Measurements from ENCODE around the gene SIGLEC14.
A peak's percentile ranks its signal among the peaks of the same experiment; 100 is the strongest.

Gene SIGLEC14

DNA sequence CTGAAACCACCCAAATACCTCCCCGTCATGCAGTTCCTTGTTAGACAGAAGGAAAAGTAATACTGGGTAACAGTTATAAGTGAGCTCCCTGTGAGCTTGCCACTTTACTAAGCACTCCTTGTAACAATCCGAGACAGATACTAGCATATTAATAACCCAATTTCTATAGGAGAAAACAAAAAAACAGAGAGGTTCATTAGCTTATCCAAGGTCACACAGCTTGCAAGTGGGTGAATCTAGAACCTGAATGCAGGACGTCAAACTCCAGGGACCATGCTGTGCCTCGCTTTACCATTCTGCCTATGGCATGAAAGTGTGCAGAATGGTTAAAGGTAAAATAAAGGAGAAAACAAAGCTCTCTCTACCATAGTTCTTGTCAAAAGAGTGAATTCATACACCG lies 31.8 kb downstream of the SIGLEC14 start:
- FAIRE-seq, result no peak

DNA sequence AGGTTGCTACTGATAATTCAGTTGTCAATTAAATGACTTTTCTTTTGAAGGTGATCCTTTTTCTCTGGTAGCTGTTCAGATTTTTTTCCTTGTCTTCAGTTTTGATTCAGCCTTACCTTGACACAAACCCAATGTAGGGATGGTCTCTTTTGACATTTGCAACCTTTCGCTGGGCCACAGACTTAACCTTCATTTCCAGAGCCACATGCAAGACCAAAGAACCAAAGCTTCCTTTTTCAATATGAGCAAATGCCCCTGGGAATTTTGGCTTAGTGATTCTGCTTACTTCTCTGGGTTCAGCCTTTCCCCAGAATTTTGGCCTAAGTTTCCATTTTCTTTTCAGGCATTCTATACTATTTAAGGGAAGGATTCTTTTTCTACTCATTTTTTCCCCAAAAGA lies 36.0 kb downstream of the SIGLEC14 start:
- FAIRE-seq, result no peak

GRCh38 chr19:51607920-51608562 lies 38.6 kb downstream of the SIGLEC14 start:
- FAIRE-seq, result no peak

DNA sequence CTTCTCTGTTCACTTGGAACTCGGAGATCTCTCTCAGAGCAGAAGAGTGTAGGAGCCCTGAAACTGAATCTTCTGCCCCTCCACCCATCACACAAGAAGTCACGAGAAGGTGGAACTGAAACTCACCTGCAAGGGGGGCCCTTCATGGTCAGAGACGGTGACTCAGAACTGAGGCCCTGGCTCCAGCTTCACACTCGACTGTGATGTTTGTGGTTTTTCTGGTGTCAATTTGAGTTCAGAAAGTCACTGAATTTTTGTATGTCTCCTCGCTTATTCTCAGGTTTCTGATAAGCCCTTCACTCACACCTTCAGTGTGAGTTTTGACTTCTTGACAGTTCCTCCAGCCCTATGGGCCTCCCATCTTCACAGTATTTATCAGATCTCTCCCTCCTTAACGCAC lies 39.5 kb downstream of the SIGLEC14 start:
- no peak for FAIRE-seq

DNA sequence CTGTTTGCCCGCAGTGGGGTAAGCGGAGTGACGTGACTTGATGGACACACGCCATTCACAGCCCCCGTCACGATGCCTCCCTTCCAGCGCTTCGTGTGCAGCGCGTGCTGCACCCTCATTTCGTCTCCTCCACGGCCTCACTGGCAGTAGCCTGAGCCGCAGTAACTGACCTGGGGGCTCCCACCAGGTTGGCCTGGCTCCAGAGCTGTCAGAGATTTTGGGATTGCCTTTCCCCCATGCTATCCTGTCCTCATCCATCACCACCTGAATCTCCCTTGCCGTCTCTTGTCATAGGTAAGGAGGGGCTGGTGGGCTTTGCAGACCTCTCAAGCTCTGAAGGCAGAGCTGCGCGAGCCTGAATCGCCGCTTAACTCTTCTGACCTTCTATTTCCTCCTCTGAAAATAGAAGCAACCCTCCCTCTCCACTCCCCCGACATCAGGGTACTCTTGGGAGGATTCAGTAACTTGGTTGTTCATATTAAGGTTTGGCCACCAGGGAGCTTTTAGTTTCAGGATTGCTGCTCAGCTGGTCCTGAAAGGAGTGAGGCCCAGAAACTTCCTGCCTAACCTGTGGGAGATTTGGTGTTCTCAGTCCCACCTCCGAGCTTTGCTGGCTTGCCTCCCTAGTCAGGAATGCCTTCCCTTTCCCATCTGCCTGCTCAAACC lies 44.3 kb downstream of the SIGLEC14 start:
- no peak for FAIRE-seq

- FAIRE-seq, result no peak
These were observed 45.6 kb downstream of the SIGLEC14 start for GRCh38 chr19:51600940-51601580.

DNA sequence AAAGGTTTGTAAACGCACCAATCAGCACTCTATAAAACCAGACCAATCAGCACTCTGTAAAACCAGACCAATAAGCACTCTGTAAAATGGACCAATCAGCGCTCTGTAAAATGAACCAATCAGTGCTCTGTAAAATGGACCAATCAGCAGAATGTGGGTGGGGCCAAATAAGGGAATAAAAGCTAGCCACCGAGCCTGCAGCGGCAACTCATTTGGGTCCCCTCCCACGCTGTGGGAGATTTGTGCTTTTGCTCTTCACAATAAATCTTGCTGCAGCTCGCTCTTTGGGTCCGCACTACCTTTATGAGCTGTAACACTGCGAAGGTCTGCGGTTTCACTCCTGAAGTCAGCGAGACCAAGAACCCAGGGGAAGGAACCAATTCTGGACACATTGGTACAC lies 47.5 kb downstream of the SIGLEC14 start:
- FAIRE-seq, result no peak

GRCh38 chr19:51598159-51598915 lies 48.3 kb downstream of the SIGLEC14 start:
- no peak for FAIRE-seq

- no peak for FAIRE-seq
These were observed 51.1 kb downstream of the SIGLEC14 start for GRCh38 chr19:51595190-51596175.

- no peak for FAIRE-seq
These were observed 51.9 kb downstream of the SIGLEC14 start for GRCh38 chr19:51594774-51595109.

- peak; percentile 53 for FAIRE-seq
These were observed 52.5 kb downstream of the SIGLEC14 start for GRCh38 chr19:51593969-51594773.

GRCh38 chr19:51593138-51593890 lies 53.3 kb downstream of the SIGLEC14 start:
- no peak for FAIRE-seq
